ENCODE results near the gene TKT. TPM values are rescaled to one million over a fixed set of nuclear protein-coding genes. Genes with fewer than 3 reads are reported as not detected.

Gene TKT
- total and polyA plus RNA-seq, 2 donors from 2014 or later: 182 to 224 TPM

GRCh38 chr3:53180305-53181023 is 75.4 kb downstream of the TKT start:
- Histone ChIP-seq H3K9me3 (ENCODE audit: control insufficient read depth in 2 of 3, insufficient read depth in 1 of 3, low read length in 3 of 3) (no peaks in the 10 kb centered on the region), H3K9ac (ENCODE audit: low read length in 3 of 3) (no peak overlapping the region), H3K27me3 (ENCODE audit: control insufficient read depth, insufficient read depth, low read length) (no peaks in the 10 kb centered on the region), H3K4me3 (ENCODE audit: low read length in 3 of 3) (no peak overlapping the region), H3K36me3 (ENCODE audit: control insufficient read depth in 2 of 3, insufficient read depth in 3 of 3, low read length in 3 of 3) (peaks cover 0 to 46% (median 26%) of the 10 kb centered on the region in 3 donors), H3K27ac (ENCODE audit: low read depth in 2 of 2, low read length in 2 of 2) (no peak overlapping the region), H3K4me1 (ENCODE audit: control insufficient read depth in 2 of 3, insufficient read depth in 2 of 3, low read depth in 1 of 3, low read length in 3 of 3) (no peaks in the 10 kb centered on the region)
- intact Hi-C loops (cut with DNase I): no loop called here
- peak in 1 of 5 donors; percentile 54 for DNase-seq
- TF ChIP-seq CTCF (IDR thresholded peaks at IDR 0.05; ENCODE audit: borderline replicate concordance, extremely low read depth, insufficient read depth): no peak
- no peak for FAIRE-seq

- DNase-seq: no peak
- intact Hi-C loops (cut with DNase I): no loop called here
- no peaks in the 10 kb centered on the region for H3K27me3 ChIP-seq (ENCODE audit: control insufficient read depth, insufficient read depth, low read length)
- TF ChIP-seq CTCF (IDR thresholded peaks at IDR 0.05; ENCODE audit: borderline replicate concordance, extremely low read depth, insufficient read depth): no peak
- no peak for FAIRE-seq
- H3K36me3 ChIP-seq (ENCODE audit: control insufficient read depth in 2 of 3, insufficient read depth in 3 of 3, low read length in 3 of 3): peaks cover 0 to 42% (median 26%) of the 10 kb centered on the region in 3 donors
- no peak overlapping the region for H3K9ac ChIP-seq (ENCODE audit: low read length in 3 of 3)
- H3K4me3 ChIP-seq (ENCODE audit: low read length in 3 of 3): no peak overlapping the region
- H3K4me1 ChIP-seq (ENCODE audit: control insufficient read depth in 2 of 3, insufficient read depth in 2 of 3, low read depth in 1 of 3, low read length in 3 of 3): peaks cover 0 to under 1% (median 0%) of the 10 kb centered on the region in 3 donors
- H3K27ac ChIP-seq (ENCODE audit: low read depth in 2 of 2, low read length in 2 of 2): no peak overlapping the region
- no peaks in the 10 kb centered on the region for H3K9me3 ChIP-seq (ENCODE audit: control insufficient read depth in 2 of 3, insufficient read depth in 1 of 3, low read length in 3 of 3)
These were observed 76.2 kb downstream of the TKT start for GRCh38 chr3:53179580-53179979.

GRCh38 chr3:53178246-53178645 is 77.6 kb downstream of the TKT start:
- Histone ChIP-seq H3K4me3 (ENCODE audit: low read length in 3 of 3) (no peak overlapping the region), H3K27ac (ENCODE audit: low read depth in 2 of 2, low read length in 2 of 2) (no peak overlapping the region), H3K27me3 (ENCODE audit: control insufficient read depth, insufficient read depth, low read length) (no peaks in the 10 kb centered on the region), H3K9ac (ENCODE audit: low read length in 3 of 3) (no peak overlapping the region), H3K4me1 (ENCODE audit: control insufficient read depth in 2 of 3, insufficient read depth in 2 of 3, low read depth in 1 of 3, low read length in 3 of 3) (peaks cover 0 to 3% (median 0%) of the 10 kb centered on the region in 3 donors), H3K9me3 (ENCODE audit: control insufficient read depth in 2 of 3, insufficient read depth in 1 of 3, low read length in 3 of 3) (no peaks in the 10 kb centered on the region), H3K36me3 (ENCODE audit: control insufficient read depth in 2 of 3, insufficient read depth in 3 of 3, low read length in 3 of 3) (peaks cover 0 to 47% (median 25%) of the 10 kb centered on the region in 3 donors)
- FAIRE-seq (no peak), DNase-seq (peak in 1 of 5 donors; percentile 68)
- no peak for TF ChIP-seq CTCF (IDR thresholded peaks at IDR 0.05; ENCODE audit: borderline replicate concordance, extremely low read depth, insufficient read depth)
- intact Hi-C loops (cut with DNase I): no loop called here

Measured in kidney (tissue), 14 donors.